RPMI7951 (cell line): Measurements from ENCODE around the gene AKAP6. TPM values are rescaled to one million over a fixed set of nuclear protein-coding genes. Genes with fewer than 3 reads are reported as not detected.

ENCODE experiments used
- DNase-seq: peaks from one replicate; pipeline ENCODE4 v3.0.0-alpha.2; 2012; ENCODE audit warnings: low read depth
- total RNA-seq: library from RNA; depleted of rRNA; stranded (reverse); fragments of >200 nt; shearing (Covaris generic); gene quantifications from 2 replicates; pipeline ENCODE4 v1.2.3, GENCODE V29; 2014

The AKAP6 gene
- total RNA-seq, 1 experiment from 2014 or later = 3.0 TPM

- DNase-seq = no peak
These were observed 75.9 kb downstream of the AKAP6 start for GRCh38 chr14:32404784-32405573.

GRCh38 chr14:32405856-32406255 lies 76.8 kb downstream of the AKAP6 start:
- DNase-seq = no peak

GRCh38 chr14:32407130-32407529 lies 78.0 kb downstream of the AKAP6 start:
- DNase-seq = no peak

GRCh38 chr14:32408018-32408417 lies 78.9 kb downstream of the AKAP6 start:
- no peak for DNase-seq

- DNase-seq = no peak
These were observed 83.0 kb downstream of the AKAP6 start for GRCh38 chr14:32412103-32412502.

GRCh38 chr14:32412532-32412931 lies 83.4 kb downstream of the AKAP6 start:
- no peak for DNase-seq

- no peak for DNase-seq
These were observed 85.0 kb downstream of the AKAP6 start for GRCh38 chr14:32413967-32414640.

- DNase-seq = no peak
These were observed 85.7 kb downstream of the AKAP6 start for GRCh38 chr14:32414808-32415255.

- peak; percentile 76 for DNase-seq
These were observed 89.0 kb downstream of the AKAP6 start for GRCh38 chr14:32417956-32418552.

GRCh38 chr14:32419429-32419828 lies 90.3 kb downstream of the AKAP6 start:
- DNase-seq = no peak

GRCh38 chr14:32421781-32422180 lies 92.7 kb downstream of the AKAP6 start:
- DNase-seq = no peak

- no peak for DNase-seq
These were observed 93.3 kb downstream of the AKAP6 start for GRCh38 chr14:32422440-32422839.

- no peak for DNase-seq
These were observed 96.9 kb downstream of the AKAP6 start for GRCh38 chr14:32426028-32426427.

- DNase-seq = peak; percentile 10
These were observed 97.7 kb downstream of the AKAP6 start for GRCh38 chr14:32426586-32427388.

- DNase-seq = no peak
These were observed 98.8 kb downstream of the AKAP6 start for GRCh38 chr14:32427726-32428528.

GRCh38 chr14:32428875-32429274 lies 99.8 kb downstream of the AKAP6 start:
- DNase-seq = no peak

GRCh38 chr14:32430326-32430725 lies 101.2 kb downstream of the AKAP6 start:
- DNase-seq = peak; percentile 69

GRCh38 chr14:32432813-32433538 lies 103.9 kb downstream of the AKAP6 start:
- DNase-seq = no peak

GRCh38 chr14:32434180-32434579 lies 105.1 kb downstream of the AKAP6 start:
- no peak for DNase-seq

- no peak for DNase-seq
These were observed 105.8 kb downstream of the AKAP6 start for GRCh38 chr14:32434880-32435279.
